Measurements from ENCODE around the gene JMJD8.
A peak's percentile ranks its signal among the peaks of the same experiment; 100 is the strongest.

JMJD8 gene

GRCh38 chr16:721765-722540, 37.8 kb upstream of the JMJD8 start:
- no peak for DNase-seq

GRCh38 chr16:720990-721764, 37.0 kb upstream of the JMJD8 start, which contains the start of gene ANTKMT:
ANTKMT (plus strand) TSS chr16:721146; CDS start chr16:721275, 129 bp downstream.
- DNase-seq: peak; percentile 89 to 91

GRCh38 chr16:720447-720989, 36.4 kb upstream of the JMJD8 start:
- peak in 1 of 2 experiments; percentile 38 for DNase-seq

GRCh38 chr16:719815-720446, 35.8 kb upstream of the JMJD8 start:
- DNase-seq: no peak

GRCh38 chr16:718922-719321, 34.8 kb upstream of the JMJD8 start:
- DNase-seq: no peak

GRCh38 chr16:718389-718788, 34.3 kb upstream of the JMJD8 start:
- DNase-seq: no peak

GRCh38 chr16:717450-718245, 33.5 kb upstream of the JMJD8 start:
- no peak for DNase-seq

GRCh38 chr16:716768-717325, 32.7 kb upstream of the JMJD8 start:
- no peak for DNase-seq

GRCh38 chr16:716200-716568, 32.0 kb upstream of the JMJD8 start:
- DNase-seq: no peak

GRCh38 chr16:715477-716199, 31.5 kb upstream of the JMJD8 start:
- no peak for DNase-seq

- DNase-seq: peak; percentile 60 to 83
Observed at GRCh38 chr16:714558-715476, 30.7 kb upstream of the JMJD8 start, which contains the start of gene METRN. METRN (plus strand) TSS chr16:715118; CDS start chr16:715290, 172 bp downstream.

- no peak for DNase-seq
Observed at GRCh38 chr16:714079-714478, 29.9 kb upstream of the JMJD8 start.

- DNase-seq: peak in 1 of 2 experiments; percentile 24
Observed at GRCh38 chr16:712740-713250, 28.7 kb upstream of the JMJD8 start.

- DNase-seq: peak; percentile 56 to 70
Observed at GRCh38 chr16:711548-712320, 27.6 kb upstream of the JMJD8 start.

- no peak for DNase-seq
Observed at GRCh38 chr16:711084-711483, 26.9 kb upstream of the JMJD8 start.

- DNase-seq: no peak
Observed at GRCh38 chr16:710500-711075, 26.5 kb upstream of the JMJD8 start.

- peak; percentile 97 for DNase-seq
Observed at GRCh38 chr16:709566-710499, 25.7 kb upstream of the JMJD8 start.

GRCh38 chr16:708959-709358, 24.8 kb upstream of the JMJD8 start:
- no peak for DNase-seq
